Cardiac fibroblast (primary cell): ENCODE data around the gene ANKRD10.

Experiments used
- DNase-seq, 2 donors: peaks; one replicate each; pipeline versions ENCODE4 v3.0.0 to v3.0.0-alpha.2; 2010; ENCODE audit warnings: low read depth in 2 of 2
- H3K4me3 ChIP-seq, 2 donors: replicated peaks in 1 of 2; 1 replicate in 1 of 2; 2 replicates in 1 of 2; pipeline ENCODE4 v1.5.1; 2011; ENCODE audit warnings: low read depth in 2 of 2, low read length in 2 of 2, mild to moderate bottlenecking in 2 of 2, moderate library complexity in 1 of 2
- CTCF ChIP-seq: IDR thresholded peaks from one replicate; pipeline ENCODE4 v1.5.1; 2011; ENCODE audit warnings: low read depth, mild to moderate bottlenecking, low read length, inconsistent platforms

The ANKRD10 gene

GRCh38 chr13:110890279-110891165 lies 24.3 kb downstream of the ANKRD10 start:
- H3K4me3 ChIP-seq = no peak overlapping the region
- no peak for DNase-seq
- TF ChIP-seq CTCF = no peak

GRCh38 chr13:110888390-110888789 lies 26.5 kb downstream of the ANKRD10 start:
- DNase-seq = no peak
- no peak overlapping the region for H3K4me3 ChIP-seq
- TF ChIP-seq CTCF = no peak

GRCh38 chr13:110887597-110888333 lies 27.1 kb downstream of the ANKRD10 start:
- no peak for TF ChIP-seq CTCF
- DNase-seq = no peak
- no peak overlapping the region for H3K4me3 ChIP-seq

GRCh38 chr13:110886870-110887596 lies 27.8 kb downstream of the ANKRD10 start:
- no peak for TF ChIP-seq CTCF
- H3K4me3 ChIP-seq = no peak overlapping the region
- DNase-seq = no peak

- no peak overlapping the region for H3K4me3 ChIP-seq
- no peak for TF ChIP-seq CTCF
- no peak for DNase-seq
These were observed 28.7 kb downstream of the ANKRD10 start for GRCh38 chr13:110885966-110886869.

GRCh38 chr13:110885516-110885915 lies 29.4 kb downstream of the ANKRD10 start:
- H3K4me3 ChIP-seq = no peak overlapping the region
- no peak for TF ChIP-seq CTCF
- DNase-seq = no peak
